Peyer's patch (tissue), 4 donors: ENCODE measurements around the gene RMDN2.

ENCODE experiments used
- CTCF ChIP-seq, 6 experiments: fragments of 450-650 bp in 4 of 6; fragments of 200-600 bp in 2 of 6; sonication (generic) in 1 of 6; IDR thresholded peaks; one replicate each; pipeline ENCODE4 v1.5.1; 2017 to 2019; ENCODE audit warnings: antibody characterized with exemption in 6 of 6, mild to moderate bottlenecking in 3 of 6, moderate library complexity in 1 of 6
- POLR2A ChIP-seq, 2 donors: fragments of 450-650 bp; IDR thresholded peaks; one replicate each; pipeline ENCODE4 v1.5.1; 2017; ENCODE audit warnings: antibody characterized with exemption in 2 of 2, mild to moderate bottlenecking in 2 of 2, moderate library complexity in 2 of 2

DNA sequence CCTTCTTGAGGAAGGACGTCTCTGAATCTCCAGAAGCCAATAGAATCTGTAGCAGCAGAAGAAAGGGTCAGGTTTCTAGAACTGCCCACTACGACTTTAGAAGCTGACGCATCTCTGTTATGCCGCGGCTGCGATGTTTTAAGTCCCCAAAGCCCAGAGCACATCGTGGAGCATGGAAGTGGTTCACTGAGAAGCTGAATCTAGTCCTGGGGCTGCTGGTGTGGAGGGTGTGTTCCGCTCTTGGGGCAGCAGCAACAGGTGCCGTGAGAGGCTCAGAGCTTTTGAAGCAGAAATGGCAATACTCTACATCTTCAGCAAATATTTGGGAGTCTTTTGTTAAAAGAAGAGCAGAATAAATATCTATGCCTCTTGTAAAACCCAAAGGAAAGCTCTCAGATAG, 48.9 kb upstream of the RMDN2 start:
- no peak for TF ChIP-seq CTCF (IDR thresholded peaks at IDR 0.05)
- no peak for TF ChIP-seq POLR2A (IDR thresholded peaks at IDR 0.05)
